K562 (cell line): ENCODE measurements around the gene PXN. TPM values are rescaled to one million over a fixed set of nuclear protein-coding genes. Genes with fewer than 3 reads are reported as not detected.

ENCODE experiments used
- BRF1 ChIP-seq: IDR thresholded peaks from 3 replicates; pipeline ENCODE4 v1.6.1; 2011; ENCODE audit warnings: borderline replicate concordance, mild to moderate bottlenecking; ENCODE audit not compliant: insufficient read length; ENCODE audit errors: extremely low read depth
- ETV1 ChIP-seq: fragments of 450-650 bp; conservative IDR thresholded peaks from 2 replicates; pipeline ENCODE4 v1.6.1; 2016; ENCODE audit warnings: missing genetic modification characterization, control low read depth, low read depth, missing compliant biosample characterization
- HDAC8 ChIP-seq: fragments of 450-650 bp; IDR thresholded peaks from 2 replicates; pipeline ENCODE4 v1.6.1; 2016; ENCODE audit warnings: mild to moderate bottlenecking, missing genetic modification characterization, moderate library complexity, missing compliant biosample characterization
- HDGF ChIP-seq: fragments of 450-650 bp; IDR thresholded peaks from 2 replicates; pipeline ENCODE4 v1.6.1; 2016
- MXI1 ChIP-seq: IDR thresholded peaks from 2 replicates; pipeline ENCODE4 v1.6.1; 2011; ENCODE audit warnings: low read depth, mild to moderate bottlenecking, improper control_type of control experiment, low read length
- NCOA2 ChIP-seq, 2 experiments: fragments of 450-650 bp; IDR thresholded peaks; 2 replicates each; pipeline ENCODE4 v1.6.1; 2018; ENCODE audit warnings: mild to moderate bottlenecking in 2 of 2, moderate library complexity in 1 of 2; ENCODE audit not compliant: partially characterized antibody in 2 of 2
- NFXL1 ChIP-seq: fragments of 450-650 bp; formaldehyde crosslinking; IDR thresholded peaks from 2 replicates; pipeline ENCODE4 v1.4.0; 2021; ENCODE audit warnings: mild to moderate bottlenecking
- NFYB ChIP-seq: IDR thresholded peaks from 2 replicates; pipeline ENCODE4 v1.6.1; 2011; ENCODE audit warnings: mild to moderate bottlenecking, moderate library complexity; ENCODE audit not compliant: insufficient read length; ENCODE audit errors: extremely low read depth
- RBFOX2 ChIP-seq: fragments of 200-400 bp; formaldehyde crosslinking; IDR thresholded peaks from 2 replicates; pipeline ENCODE4 v1.6.1; 2017; ENCODE audit warnings: low read depth, mild to moderate bottlenecking, low read length, moderate library complexity
- SLC30A9 ChIP-seq: fragments of 250-450 bp; sonication (Bioruptor Pico); IDR thresholded peaks from 2 replicates; pipeline ENCODE4 v1.8.0; 2022; ENCODE audit warnings: mild to moderate bottlenecking, moderate library complexity
- SREBF1 ChIP-seq: fragments of 150-350 bp; IDR thresholded peaks from 2 replicates; pipeline ENCODE4 v1.6.1; 2014; ENCODE audit warnings: antibody characterized with exemption, low read depth, low read length, borderline replicate concordance
- SUPT5H ChIP-seq: fragments of 450-650 bp; IDR thresholded peaks from 2 replicates; pipeline ENCODE4 v1.6.1; 2016
- TBP ChIP-seq: optimal IDR thresholded peaks from 2 replicates; pipeline ENCODE3; 2011; ENCODE audit warnings: low read depth, low read length, improper control_type of control experiment
- TRIM24 ChIP-seq, 2 experiments: fragments of 450-650 bp; IDR thresholded peaks; 2 replicates each; pipeline ENCODE4 v1.6.1; 2016
- ZBTB1 ChIP-seq: sonication (generic); formaldehyde crosslinking; IDR thresholded peaks from 2 replicates; pipeline ENCODE4 v1.8.1; 2023; ENCODE audit warnings: missing genetic modification reagents, low read depth, mild to moderate bottlenecking, borderline replicate concordance
- ZNF146 ChIP-seq: IDR thresholded peaks from one replicate; pipeline ENCODE4 v1.6.1; 2018; ENCODE audit warnings: missing compliant biosample characterization; ENCODE audit not compliant: unreplicated experiment
- polyA plus RNA-seq, 8 experiments: library from polyadenylated mRNA; depleted of rRNA in 4 of 8; stranded (reverse) in 5 of 8; unstranded in 3 of 8; fragments of >200 nt; fragmentation: Nextera tagmentation in 2 of 8; fragmentation: Illumina TruSeq in 1 of 8; extraction: Ambion mirVana in 2 of 8; extraction: Trizol in 1 of 8; gene quantifications; 2 replicates each; pipeline versions ENCODE4 v1.2.1 to v1.2.3, GENCODE V29; 2011 to 2014; ENCODE audit warnings: inconsistent platforms in 1 of 8, missing spikeins in 1 of 8
- total RNA-seq, 7 experiments: library from RNA; depleted of rRNA in 6 of 7; stranded (reverse); fragments of >200 nt in 6 of 7; fragmentation: Illumina TruSeq in 2 of 7; extraction: Trizol in 2 of 7; gene quantifications; 2 replicates each; pipeline versions ENCODE4 v1.2.1 to v1.2.3, GENCODE V29; 2011 to 2021; ENCODE audit warnings: low replicate concordance in 1 of 7
- TF ChIP-seq, protein P1 (sequence below), 2 experiments: IDR thresholded peaks; 2 replicates each; pipeline ENCODE4 v1.6.1; 2012; ENCODE audit warnings: improper control_type of control experiment in 2 of 2, low read depth in 2 of 2, low read length in 2 of 2, borderline replicate concordance in 1 of 2
- TF ChIP-seq, protein P2 (sequence below): fragments of 450-650 bp; conservative IDR thresholded peaks from 2 replicates; pipeline ENCODE4 v1.6.1; 2016; ENCODE audit warnings: missing genetic modification characterization, low read depth, mild to moderate bottlenecking, control low read depth, missing compliant biosample characterization

PXN gene
- total and polyA plus RNA-seq, 9 of the 15 experiments (the other 6 are each of a cell fraction or from before 2014, with no cell fraction given), result 4.0 to 74.1 (median 18.6) TPM

DNA sequence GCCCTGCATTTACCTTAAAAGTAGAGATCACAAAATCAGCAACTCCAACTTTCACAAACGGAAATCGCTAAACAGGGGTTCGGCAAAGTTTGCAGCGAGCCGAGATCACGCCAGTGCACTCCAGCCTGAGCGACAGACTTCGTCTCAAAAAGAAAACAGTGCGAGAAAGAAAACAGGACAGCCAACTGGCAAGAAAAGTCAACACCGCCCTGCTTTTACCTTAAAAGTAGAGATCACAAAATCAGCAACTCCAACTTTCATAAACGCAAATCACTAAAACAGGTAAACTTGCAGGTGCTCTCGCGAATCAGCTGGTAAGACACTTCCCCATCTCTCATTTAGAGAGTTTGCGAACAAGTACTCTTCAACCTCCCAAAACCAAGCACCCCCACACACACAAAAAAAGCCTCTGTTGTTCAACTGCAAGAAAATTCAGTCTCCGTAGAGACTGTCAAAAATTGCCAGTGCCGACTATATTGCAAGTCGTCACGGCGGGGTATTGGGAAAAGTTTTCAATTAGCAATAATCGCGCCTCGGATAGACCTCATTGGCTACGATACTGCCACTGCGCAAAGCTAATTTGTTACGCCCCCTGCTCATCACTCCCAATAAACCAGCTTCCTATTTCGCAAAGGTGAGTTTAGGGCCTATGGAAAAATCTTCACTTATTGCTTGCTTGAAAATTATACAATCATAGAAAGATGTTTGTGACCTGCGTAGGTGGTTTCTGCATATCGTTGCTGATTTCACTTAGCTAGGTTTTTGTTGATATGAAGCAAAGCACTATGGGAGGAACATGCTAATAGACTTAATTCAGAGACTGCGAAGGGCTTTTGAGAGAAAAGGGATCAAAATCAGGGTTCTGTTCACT, 27.4 kb upstream of the PXN start, which contains the start of gene RNU4-1 (continued):
- TF ChIP-seq SLC30A9 (CRISPR knock-in tag), result no peak
- TF ChIP-seq HDGF, result no peak
- TF ChIP-seq, protein P1, sequence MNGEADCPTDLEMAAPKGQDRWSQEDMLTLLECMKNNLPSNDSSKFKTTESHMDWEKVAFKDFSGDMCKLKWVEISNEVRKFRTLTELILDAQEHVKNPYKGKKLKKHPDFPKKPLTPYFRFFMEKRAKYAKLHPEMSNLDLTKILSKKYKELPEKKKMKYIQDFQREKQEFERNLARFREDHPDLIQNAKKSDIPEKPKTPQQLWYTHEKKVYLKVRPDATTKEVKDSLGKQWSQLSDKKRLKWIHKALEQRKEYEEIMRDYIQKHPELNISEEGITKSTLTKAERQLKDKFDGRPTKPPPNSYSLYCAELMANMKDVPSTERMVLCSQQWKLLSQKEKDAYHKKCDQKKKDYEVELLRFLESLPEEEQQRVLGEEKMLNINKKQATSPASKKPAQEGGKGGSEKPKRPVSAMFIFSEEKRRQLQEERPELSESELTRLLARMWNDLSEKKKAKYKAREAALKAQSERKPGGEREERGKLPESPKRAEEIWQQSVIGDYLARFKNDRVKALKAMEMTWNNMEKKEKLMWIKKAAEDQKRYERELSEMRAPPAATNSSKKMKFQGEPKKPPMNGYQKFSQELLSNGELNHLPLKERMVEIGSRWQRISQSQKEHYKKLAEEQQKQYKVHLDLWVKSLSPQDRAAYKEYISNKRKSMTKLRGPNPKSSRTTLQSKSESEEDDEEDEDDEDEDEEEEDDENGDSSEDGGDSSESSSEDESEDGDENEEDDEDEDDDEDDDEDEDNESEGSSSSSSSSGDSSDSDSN (IDR thresholded peaks at IDR 0.05; ENCODE audit: borderline replicate concordance in 1 of 2, low read depth in 2 of 2, low read length in 2 of 2), result no peak
- no peak for TF ChIP-seq NFXL1 (CRISPR knock-in tag)
- no peak for TF ChIP-seq HDAC8 (tag)
- no peak for TF ChIP-seq SREBF1
- peak; percentile 85 for TF ChIP-seq MXI1
- no peak for TF ChIP-seq NFYB
- no peak; the same call in 1 of the 2 replicates for TF ChIP-seq ETV1
- TF ChIP-seq, protein P2, sequence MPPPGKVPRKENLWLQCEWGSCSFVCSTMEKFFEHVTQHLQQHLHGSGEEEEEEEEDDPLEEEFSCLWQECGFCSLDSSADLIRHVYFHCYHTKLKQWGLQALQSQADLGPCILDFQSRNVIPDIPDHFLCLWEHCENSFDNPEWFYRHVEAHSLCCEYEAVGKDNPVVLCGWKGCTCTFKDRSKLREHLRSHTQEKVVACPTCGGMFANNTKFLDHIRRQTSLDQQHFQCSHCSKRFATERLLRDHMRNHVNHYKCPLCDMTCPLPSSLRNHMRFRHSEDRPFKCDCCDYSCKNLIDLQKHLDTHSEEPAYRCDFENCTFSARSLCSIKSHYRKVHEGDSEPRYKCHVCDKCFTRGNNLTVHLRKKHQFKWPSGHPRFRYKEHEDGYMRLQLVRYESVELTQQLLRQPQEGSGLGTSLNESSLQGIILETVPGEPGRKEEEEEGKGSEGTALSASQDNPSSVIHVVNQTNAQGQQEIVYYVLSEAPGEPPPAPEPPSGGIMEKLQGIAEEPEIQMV (tag), result no peak
- peak; percentile 100 for TF ChIP-seq SUPT5H
- no peak for TF ChIP-seq ZNF146
- no peak for TF ChIP-seq ZBTB1 (CRISPR knock-in tag)
- TF ChIP-seq RBFOX2, result peak; percentile 90
- TF ChIP-seq BRF1, result no peak
- TF ChIP-seq TBP, result no peak
- TF ChIP-seq NCOA2 (IDR thresholded peaks at IDR 0.05; ENCODE audit: partially characterized antibody in 2 of 2), result no peak
- peak in 1 of 2 experiments; percentile 30; a peak in 2 of 4 replicates for TF ChIP-seq TRIM24 (IDR thresholded peaks at IDR 0.05)
